Activated T-helper 17 cell treated with anti-CD3 and anti-CD28 coated beads, Interleukin-2, amount 50 U/mL, for 72 hours (primary cell): ENCODE data around the gene TLCD2. TPM values are rescaled to one million over a fixed set of nuclear protein-coding genes. Genes with fewer than 3 reads are reported as not detected.

Experiments
- total RNA-seq, 2 donors: library from RNA; stranded (reverse); gene quantifications; one replicate each; pipeline ENCODE4 v1.2.3, GENCODE V29; 2022

Gene TLCD2
- total RNA-seq, 2 donors from 2014 or later: 0.26 to 1.1 TPM

Other genes starting within 250 kb of the TLCD2 start
- gene MYO1C, start 217.7 kb downstream of the TLCD2 start, total RNA-seq: 10 to 100 TPM; 46.6 to 51.0 TPM
- gene INPP5K, start 193.8 kb downstream of the TLCD2 start, total RNA-seq: 10 to 100 TPM; 29.9 to 30.4 TPM
- 10 to 100 TPM; 28.8 to 45.0 TPM for gene PITPNA, start 147.6 kb downstream of the TLCD2 start, total RNA-seq
- 1 to 10 TPM in 1 of 2 donors, under 1 TPM in 1; 0.52 to 1.6 TPM for gene SLC43A2, start 81.5 kb downstream of the TLCD2 start, total RNA-seq
- 1 to 10 TPM; 2.5 to 5.7 TPM for gene SCARF1, start 64.6 kb downstream of the TLCD2 start, total RNA-seq
- 1 to 10 TPM; 2.4 to 6.1 TPM for gene RILP, start 60.5 kb downstream of the TLCD2 start, total RNA-seq
- 100 to 1,000 TPM; 353 to 426 TPM for gene PRPF8, start 25.5 kb downstream of the TLCD2 start, total RNA-seq
- gene WDR81, start 14.3 kb upstream of the TLCD2 start, total RNA-seq: 10 to 100 TPM; 13.2 to 20.2 TPM
- gene SERPINF2, start 32.5 kb upstream of the TLCD2 start, total RNA-seq: under 1 TPM; 0.45 to 0.85 TPM
- not detected for gene SERPINF1, start 51.7 kb upstream of the TLCD2 start, total RNA-seq
- gene SMYD4, start 119.5 kb upstream of the TLCD2 start, total RNA-seq: 10 to 100 TPM; 19.7 to 20.2 TPM
- gene RPA1, start 119.6 kb upstream of the TLCD2 start, total RNA-seq: 100 to 1,000 TPM; 121 to 139 TPM